Measurements from ENCODE around the gene GRM7. TPM values are rescaled to one million over a fixed set of nuclear protein-coding genes. Genes with fewer than 3 reads are reported as not detected.

The GRM7 gene
- total RNA-seq, 2 experiments from 2014 or later, result not detected

GRCh38 chr3:7204848-7205156, 343.9 kb downstream of the GRM7 start:
- intact Hi-C loops (cut with micrococcal nuclease; ENCODE audit: unreplicated experiment), result no loop called here
- DNase-seq (ENCODE audit: low spot score), result no peak

GRCh38 chr3:7205535-7205934, 344.6 kb downstream of the GRM7 start:
- DNase-seq (ENCODE audit: low spot score), result no peak
- CTCF ChIA-PET (ENCODE audit: unreplicated experiment), result no interaction called here
- Histone ChIP-seq H3K4me2 (ENCODE audit: low read length) (no peak overlapping the region), H3K4me1 (ENCODE audit: insufficient read depth, low read length, poor library complexity, severe bottlenecking) (no peaks in the 10 kb centered on the region), H3K79me2 (ENCODE audit: insufficient read depth, low read depth, low read length) (no peaks in the 10 kb centered on the region), H2AFZ (ENCODE audit: low read length) (no peak overlapping the region), H3K4me3 (ENCODE audit: low read depth, low read length, poor library complexity, severe bottlenecking) (no peak overlapping the region), H3K9me3 (ENCODE audit: low read length) (no peaks in the 10 kb centered on the region), H3K36me3 (ENCODE audit: insufficient read depth, low read length) (no peaks in the 10 kb centered on the region), H3K9me2 (ENCODE audit: insufficient read depth, low read length) (no peaks in the 10 kb centered on the region), H3K27ac (ENCODE audit: low read depth, low read length, poor library complexity, severe bottlenecking) (no peak overlapping the region), H4K20me1 (ENCODE audit: insufficient read depth, low read length) (no peaks in the 10 kb centered on the region)
- TF ChIP-seq EZH2phosphoT487 (IDR thresholded peaks at IDR 0.05; ENCODE audit: borderline replicate concordance, low read depth, low read length) (no peak), CTCF (conservative IDR thresholded peaks at IDR 0.05; ENCODE audit: low read length) (no peak)
- no TSS peak for BruUV-seq (replicated peaks)
- POLR2A ChIA-PET, result interaction anchor here (0.6 kb wide), 1 partner anchor 580 kb away, joined by 3 read pairs; no protein-coding TSS in a partner anchor
- intact Hi-C loops (cut with micrococcal nuclease; ENCODE audit: unreplicated experiment), result no loop called here

More at GRCh38 chr3:7204848-7205156, 343.9 kb downstream of the GRM7 start:
- H3K9me2 ChIP-seq (ENCODE audit: insufficient read depth, low read length), result no peaks in the 10 kb centered on the region
- no peaks in the 10 kb centered on the region for H3K79me2 ChIP-seq (ENCODE audit: insufficient read depth, low read depth, low read length)
- ChIA-PET CTCF (ENCODE audit: unreplicated experiment) (no interaction called here), POLR2A (no interaction called here)
- H3K4me3 ChIP-seq (ENCODE audit: low read depth, low read length, poor library complexity, severe bottlenecking), result no peak overlapping the region
- TF ChIP-seq CTCF (conservative IDR thresholded peaks at IDR 0.05; ENCODE audit: low read length), result no peak
- no peak for TF ChIP-seq EZH2phosphoT487 (IDR thresholded peaks at IDR 0.05; ENCODE audit: borderline replicate concordance, low read depth, low read length)
- H3K4me2 ChIP-seq (ENCODE audit: low read length), result no peak overlapping the region
- no peak overlapping the region for H2AFZ ChIP-seq (ENCODE audit: low read length)
- no TSS peak for BruUV-seq (replicated peaks)
- H4K20me1 ChIP-seq (ENCODE audit: insufficient read depth, low read length), result no peaks in the 10 kb centered on the region
- H3K4me1 ChIP-seq (ENCODE audit: insufficient read depth, low read length, poor library complexity, severe bottlenecking), result no peaks in the 10 kb centered on the region
- no peaks in the 10 kb centered on the region for H3K9me3 ChIP-seq (ENCODE audit: low read length)
- no peaks in the 10 kb centered on the region for H3K36me3 ChIP-seq (ENCODE audit: insufficient read depth, low read length)
- H3K27ac ChIP-seq (ENCODE audit: low read depth, low read length, poor library complexity, severe bottlenecking), result no peak overlapping the region

- DNase-seq (ENCODE audit: low spot score), result no peak
- no TSS peak for BruUV-seq (replicated peaks)
- ChIA-PET CTCF (ENCODE audit: unreplicated experiment) (no interaction called here), POLR2A (interaction anchor here (0.6 to 1.1 kb wide), 2 partner anchors 42 to 580 kb away, joined by 3 to 4 read pairs; no protein-coding TSS in a partner anchor)
- Histone ChIP-seq H2AFZ (ENCODE audit: low read length) (no peak overlapping the region), H3K4me2 (ENCODE audit: low read length) (no peak overlapping the region), H3K36me3 (ENCODE audit: insufficient read depth, low read length) (no peaks in the 10 kb centered on the region), H3K79me2 (ENCODE audit: insufficient read depth, low read depth, low read length) (no peaks in the 10 kb centered on the region), H3K9me3 (ENCODE audit: low read length) (no peaks in the 10 kb centered on the region), H3K27ac (ENCODE audit: low read depth, low read length, poor library complexity, severe bottlenecking) (no peak overlapping the region), H4K20me1 (ENCODE audit: insufficient read depth, low read length) (no peaks in the 10 kb centered on the region), H3K4me3 (ENCODE audit: low read depth, low read length, poor library complexity, severe bottlenecking) (no peak overlapping the region), H3K9me2 (ENCODE audit: insufficient read depth, low read length) (no peaks in the 10 kb centered on the region), H3K4me1 (ENCODE audit: insufficient read depth, low read length, poor library complexity, severe bottlenecking) (no peaks in the 10 kb centered on the region)
- intact Hi-C loops (cut with micrococcal nuclease; ENCODE audit: unreplicated experiment), result no loop called here
- no peak for TF ChIP-seq CTCF (conservative IDR thresholded peaks at IDR 0.05; ENCODE audit: low read length)
Observed at GRCh38 chr3:7205962-7206361, 345.0 kb downstream of the GRM7 start.
